ENCODE results near the gene ABCF2.

Gene ABCF2

DNA sequence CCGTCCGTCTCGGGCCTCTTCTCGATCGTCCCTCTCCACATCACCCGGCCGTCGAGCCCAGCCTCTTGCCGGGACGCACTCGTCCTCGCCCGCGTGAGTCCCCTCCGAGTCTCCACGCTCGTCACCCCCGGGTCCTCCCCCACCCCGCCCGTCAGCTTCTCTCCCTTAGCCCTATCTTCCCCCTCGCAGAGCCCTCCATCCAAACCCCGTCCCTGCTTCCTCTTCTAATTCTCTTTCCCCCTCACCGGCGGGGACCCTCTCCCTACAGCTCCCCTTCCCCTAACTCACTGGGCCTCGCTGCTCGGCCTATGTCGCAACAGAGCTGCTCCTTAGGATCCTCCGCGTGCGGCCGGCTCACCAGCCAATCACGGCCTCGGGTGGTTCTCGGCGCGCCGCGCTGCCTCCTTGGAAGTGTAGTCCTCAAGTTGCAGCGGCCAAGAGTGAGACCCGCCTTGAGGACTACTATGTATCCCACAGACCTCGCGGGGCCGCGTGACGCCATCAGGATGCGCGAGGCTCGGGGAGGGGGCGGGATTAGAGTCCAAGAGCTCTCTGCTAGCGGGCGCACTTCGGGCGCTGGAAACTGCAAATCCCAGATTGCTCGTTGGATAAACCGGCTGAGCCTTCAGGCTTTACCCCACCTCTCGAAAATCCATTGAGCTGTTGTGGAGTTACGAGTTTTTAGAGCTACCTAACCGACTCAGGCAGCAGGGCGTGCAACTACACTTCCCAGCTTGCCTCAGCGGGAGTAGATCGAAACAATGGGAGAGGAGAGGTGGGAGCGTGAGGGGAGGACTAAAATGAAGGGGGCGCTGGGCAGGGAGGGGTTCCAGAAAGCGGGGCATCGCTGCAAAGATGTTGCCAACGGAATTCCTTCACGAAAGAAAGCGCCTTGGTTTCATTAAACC is at the start of gene ABCF2:
TSS of gene ABCF2 (minus strand) at position 331 of the 908 bp plus-strand sequence. CDS start 747 bp downstream, outside the sequence.
- peak; percentile 99 for DNase-seq (ENCODE audit: low spot score)

DNA sequence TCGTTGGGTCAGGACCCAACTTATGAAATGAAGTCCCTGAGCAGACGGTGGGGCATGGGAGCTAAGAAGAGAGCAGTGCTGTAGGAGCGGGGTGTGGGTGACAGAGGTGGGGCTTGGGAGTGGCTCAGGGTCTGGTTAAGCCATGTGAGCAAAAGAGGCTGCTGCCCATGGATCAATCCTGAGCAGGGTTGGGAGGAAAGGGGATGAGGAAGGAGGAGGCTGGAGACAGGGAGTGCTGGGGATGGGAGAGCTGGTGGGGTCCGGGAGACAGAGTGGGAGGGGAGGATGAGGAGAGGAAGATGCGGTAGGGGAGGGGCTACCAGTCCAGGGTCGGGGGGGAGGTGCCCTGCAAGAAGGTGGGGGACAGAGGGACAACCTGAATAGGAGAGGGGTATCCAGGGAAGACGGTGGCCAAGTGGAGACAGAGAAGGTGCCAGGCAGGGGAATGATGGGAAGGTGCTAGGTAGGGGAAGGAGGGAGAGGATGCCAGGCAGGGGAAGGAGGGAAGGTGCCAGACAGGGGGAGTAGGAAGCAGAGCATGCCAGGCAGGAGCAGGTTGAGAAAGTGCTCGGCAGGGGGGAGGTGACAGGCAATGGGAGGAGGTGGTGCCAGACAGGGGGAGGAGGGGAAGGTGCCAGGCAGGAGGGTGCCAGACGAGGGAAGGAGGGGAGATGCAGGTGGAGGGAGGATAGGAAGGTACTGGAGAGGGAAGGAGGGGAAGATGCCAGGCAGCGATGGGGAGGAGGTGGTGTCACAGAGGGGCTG is 49.0 kb upstream of the ABCF2 start:
- peak; percentile 18 for DNase-seq (ENCODE audit: low spot score)

DNA sequence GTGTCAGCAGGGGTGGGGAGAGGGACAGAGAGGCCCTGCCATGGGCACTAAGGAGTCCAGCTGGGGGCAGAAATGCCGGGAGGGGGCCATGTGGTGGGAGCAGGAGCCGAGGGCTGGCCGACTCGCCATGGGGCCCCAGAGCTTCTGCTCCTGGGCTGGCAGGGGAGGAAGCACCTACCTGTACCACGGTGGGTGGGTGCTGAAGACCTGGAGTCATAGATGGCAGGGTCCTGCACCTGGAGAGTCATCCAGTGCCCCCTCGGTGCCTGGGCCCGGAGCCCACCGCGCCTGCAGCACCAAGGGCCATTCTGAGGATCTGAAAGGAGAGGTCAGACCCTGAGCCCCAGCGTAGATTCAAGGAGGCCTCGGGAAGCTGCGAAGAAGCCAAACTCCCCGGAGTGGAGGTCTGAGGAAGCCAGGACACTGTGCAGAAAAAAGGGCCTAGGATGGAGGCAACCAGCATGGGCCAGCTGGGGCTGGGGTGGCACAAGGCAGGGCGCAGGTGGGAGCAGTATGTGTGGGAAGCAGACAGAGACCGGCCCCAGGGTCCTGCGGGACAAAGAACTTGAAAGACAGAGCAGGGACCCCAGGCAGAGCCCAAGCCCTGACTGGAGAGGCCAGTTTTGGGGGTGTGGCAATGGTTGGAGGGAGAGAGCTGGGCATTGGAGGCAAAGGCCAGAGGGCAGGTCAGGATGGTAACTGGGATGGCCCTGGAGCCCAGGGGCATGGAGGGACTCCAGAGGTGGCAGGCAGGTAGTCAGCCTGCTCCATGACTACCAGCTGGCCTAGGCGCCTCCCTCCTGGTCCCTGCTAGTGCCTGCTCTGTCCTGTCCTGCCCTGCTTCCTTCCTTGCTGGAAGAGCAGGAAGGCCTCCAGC is 48.2 kb upstream of the ABCF2 start:
- DNase-seq (ENCODE audit: low spot score), result no peak

DNA sequence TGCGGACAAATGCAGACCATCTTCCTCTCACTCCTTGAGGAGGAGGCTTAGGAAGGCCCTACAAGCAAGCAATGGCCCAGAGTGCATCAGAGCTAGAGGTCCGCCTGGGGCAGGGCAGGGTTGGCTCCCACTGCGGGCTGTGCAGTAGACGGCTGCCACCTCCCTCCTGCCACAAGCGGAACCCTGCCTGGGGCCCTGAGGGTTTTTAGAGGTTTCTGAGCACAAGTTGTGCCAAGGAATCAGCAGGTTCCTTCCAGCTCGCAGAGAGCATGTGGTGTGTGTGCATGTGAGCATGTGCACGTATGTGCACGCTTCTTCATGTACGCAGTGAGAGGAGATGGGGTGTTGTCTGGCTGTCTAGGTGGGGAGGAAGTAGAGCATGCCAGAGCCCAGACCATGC is 47.4 kb upstream of the ABCF2 start:
- no peak for DNase-seq (ENCODE audit: low spot score)

DNA sequence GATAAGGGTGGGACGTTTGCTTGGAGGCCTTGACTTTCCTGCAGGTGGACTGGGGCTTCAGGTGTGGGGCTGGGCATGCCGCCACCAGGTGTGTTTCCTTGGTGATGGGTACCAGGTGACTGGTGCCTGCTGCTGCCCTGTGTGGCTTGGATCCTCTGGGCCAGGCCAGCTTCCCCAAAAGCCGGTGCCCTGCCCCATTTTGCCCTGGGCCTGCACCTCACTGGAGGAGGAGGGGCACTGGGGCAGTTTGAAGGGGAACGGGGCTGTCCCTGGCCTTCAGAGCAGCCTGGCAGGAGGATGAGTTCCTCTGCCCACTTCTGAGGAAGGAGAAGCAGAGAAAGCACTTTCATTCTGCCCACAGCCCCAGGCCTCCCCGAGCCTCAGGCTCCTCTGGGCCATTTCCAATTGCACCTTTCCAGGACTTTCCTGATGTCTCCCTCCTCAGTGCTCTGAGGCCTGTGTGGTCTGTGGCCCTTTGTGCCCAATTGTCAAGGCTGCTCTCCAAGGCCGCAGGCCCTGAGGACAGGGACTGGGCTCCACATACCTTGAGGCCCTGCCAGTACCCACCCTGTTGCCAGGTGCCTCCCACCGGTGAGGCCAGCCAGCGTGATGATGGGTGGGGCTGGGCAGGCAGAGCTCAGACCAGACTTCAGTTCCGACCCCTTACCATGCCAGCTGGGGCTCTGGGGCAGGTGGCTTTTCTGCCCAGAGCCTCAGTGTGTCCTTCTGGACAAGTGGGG is 46.8 kb upstream of the ABCF2 start:
- no peak for DNase-seq (ENCODE audit: low spot score)

DNA sequence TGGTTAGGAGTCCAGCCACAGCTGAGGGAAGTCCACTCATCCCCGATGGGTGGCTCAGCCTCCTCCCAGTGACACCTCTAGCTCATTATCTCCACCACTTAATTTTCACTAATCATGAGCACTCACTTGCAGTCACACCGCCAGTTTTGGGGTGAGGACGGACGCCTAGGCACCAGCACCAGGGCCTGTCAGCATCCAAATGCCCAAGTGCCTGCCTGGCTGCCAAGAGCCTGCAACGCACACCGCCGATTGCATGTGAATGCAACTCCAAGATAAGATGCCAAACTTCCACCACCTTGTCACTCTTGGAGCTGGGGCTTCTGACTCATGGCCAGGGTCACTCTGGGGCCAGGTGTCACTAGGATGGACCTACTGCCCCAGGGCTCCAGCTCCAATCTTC is 45.9 kb upstream of the ABCF2 start:
- DNase-seq (ENCODE audit: low spot score), result no peak

DNA sequence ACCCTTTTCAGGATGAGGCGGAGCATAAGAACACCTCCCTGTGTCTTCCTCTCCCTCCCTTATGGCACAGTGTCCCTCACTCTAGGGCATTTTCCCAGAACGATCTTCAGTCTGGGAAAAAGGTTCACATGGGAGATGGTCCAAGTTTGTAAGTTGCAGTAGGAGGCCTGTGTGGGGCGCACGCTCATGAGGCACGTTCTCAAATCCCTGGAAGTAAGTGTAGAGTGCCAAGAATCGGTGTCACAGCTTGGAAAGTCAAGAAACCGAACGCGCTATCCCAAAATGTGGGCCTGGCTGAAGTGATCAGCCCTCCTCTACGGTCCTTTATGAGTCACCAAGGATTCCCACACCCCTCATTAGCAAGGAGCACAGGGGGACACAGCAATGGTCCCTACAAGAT is 45.4 kb upstream of the ABCF2 start:
- no peak for DNase-seq (ENCODE audit: low spot score)

DNA sequence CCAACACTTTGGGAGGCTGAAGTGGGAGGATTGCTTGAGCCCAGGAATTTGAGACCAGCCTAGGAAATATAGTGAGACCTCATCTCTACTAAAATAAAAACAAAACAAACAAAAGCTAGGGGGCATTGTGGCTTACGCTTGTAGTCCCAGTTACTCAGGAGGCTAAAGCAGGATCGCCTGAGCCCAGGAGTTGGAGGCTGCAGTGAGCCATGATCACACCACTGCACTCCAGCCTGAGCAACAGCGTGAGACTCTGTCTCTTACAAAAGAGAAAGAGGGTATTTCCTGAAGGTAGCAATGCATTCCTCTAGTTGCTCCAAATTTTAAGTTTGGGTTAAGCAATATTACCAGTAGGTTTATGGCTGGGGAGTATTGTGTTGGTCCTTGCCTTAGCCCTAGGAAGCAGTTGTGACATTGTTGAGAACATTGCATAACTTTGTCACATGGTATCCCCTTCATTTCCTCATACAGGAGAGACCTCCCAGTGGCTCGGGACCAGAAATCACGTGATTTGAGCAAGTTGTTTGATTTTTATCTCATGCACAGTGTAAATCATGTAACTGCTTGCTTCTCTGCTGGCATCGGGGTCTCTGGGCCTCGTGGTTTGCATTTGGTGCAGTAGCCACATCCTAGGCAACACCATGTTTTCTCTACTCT is 44.8 kb upstream of the ABCF2 start:
- peak; percentile 56 for DNase-seq (ENCODE audit: low spot score)

DNA sequence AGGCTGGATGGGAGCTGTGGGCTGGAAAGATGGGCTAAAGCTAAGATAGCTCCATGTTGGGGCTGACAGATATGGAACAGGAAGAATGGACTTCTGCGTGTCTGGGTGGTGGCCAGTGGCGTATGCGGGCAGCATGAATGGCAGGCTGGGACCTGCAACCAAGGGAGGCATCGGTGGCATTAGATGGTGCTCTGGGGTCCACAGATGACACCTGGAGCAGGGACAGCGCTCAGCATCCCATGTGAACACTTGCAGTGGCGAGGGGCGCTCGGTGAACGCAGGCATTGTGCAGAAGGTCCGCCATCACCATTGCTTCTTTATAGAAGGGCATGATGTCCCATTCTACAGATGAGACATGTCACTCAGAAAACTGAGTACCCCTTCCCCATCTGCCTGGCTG is 42.5 kb upstream of the ABCF2 start:
- no peak for DNase-seq (ENCODE audit: low spot score)

DNA sequence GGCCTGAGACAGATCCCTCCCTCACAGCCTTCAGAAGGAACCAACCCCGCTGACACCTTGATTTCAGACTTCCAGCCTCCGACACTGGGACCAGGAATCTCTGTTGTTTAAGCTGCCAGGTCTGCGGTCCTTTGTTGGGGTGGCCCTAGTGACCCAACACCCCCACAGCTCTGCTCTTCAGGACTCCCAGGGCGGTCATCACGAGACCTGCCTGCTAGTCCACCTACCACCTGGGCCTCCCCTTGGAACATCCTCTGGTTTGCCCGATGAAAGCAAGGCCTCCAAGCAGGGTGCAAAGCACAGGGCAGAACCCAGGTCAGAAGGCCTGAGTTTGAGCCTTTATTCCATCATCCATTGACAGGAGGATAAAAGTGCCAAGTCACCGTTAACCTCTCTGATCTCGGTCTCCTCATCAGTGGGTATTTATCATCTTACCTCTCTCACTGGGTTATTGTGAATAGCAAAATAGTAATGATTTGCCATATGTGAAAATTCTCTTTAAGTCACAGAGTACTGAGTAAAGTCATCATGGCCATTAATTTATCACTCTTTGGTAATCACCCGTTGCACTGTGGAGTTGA is 38.4 kb upstream of the ABCF2 start:
- DNase-seq (ENCODE audit: low spot score), result no peak

DNA sequence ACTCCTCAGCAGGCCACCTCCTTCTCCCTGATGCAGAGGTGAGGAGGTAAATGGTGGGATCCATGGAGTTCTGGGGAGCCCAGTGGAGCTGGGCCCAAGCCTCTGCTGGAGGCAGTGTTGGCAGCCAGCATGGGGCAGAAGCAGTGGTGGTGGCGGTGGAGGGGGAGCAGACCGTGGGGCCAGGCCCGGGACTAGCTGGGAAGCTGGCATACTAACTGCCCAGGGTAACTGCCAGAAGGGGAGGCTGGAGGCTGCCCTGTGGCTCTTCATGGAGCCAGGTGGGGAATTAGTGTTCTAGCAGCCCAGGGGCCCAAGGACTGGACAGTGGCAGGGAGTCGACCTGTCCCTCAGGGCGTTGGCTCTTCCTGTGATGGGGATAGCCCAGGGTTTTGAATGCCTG is 37.6 kb upstream of the ABCF2 start:
- no peak for DNase-seq (ENCODE audit: low spot score)

DNA sequence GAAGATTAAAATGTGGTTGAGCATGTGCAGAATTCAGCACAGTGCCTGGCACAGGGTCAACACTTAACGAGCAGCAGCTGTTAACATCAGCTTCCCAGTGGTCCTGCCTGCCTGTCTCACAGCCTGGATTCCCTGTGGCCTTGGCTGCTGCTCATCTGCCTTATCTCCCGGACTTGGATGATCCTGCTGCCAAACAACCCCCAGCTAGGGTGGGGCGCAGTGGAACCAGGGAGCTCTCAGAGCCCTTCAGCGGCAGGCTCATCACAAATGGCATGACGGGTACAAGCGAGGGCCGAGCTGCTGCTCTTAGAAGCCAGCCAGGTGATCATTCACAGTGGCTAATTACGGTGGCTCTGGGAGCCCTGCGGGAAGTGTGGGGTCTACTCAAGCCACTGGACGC is 34.5 kb upstream of the ABCF2 start:
- no peak for DNase-seq (ENCODE audit: low spot score)

DNA sequence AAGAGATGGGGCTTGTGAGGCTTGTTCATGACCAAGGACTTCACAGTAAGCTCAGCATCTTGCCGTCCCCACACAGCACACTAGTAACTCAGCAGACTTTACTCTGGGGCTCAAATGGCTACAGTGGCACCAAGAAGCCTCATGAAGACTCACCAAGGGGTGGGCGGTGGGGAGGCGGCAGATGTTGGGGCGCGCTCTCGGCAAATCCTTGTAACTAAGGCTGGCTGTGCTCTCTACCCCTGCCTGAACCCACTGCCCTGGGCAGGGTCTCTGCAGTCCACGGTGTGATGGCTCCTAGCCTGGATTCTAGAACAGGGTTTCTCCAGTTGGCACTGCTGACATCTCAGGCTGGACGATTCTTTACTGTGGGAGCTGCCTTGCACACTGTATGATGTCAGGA is 33.9 kb upstream of the ABCF2 start:
- DNase-seq (ENCODE audit: low spot score), result no peak

DNA sequence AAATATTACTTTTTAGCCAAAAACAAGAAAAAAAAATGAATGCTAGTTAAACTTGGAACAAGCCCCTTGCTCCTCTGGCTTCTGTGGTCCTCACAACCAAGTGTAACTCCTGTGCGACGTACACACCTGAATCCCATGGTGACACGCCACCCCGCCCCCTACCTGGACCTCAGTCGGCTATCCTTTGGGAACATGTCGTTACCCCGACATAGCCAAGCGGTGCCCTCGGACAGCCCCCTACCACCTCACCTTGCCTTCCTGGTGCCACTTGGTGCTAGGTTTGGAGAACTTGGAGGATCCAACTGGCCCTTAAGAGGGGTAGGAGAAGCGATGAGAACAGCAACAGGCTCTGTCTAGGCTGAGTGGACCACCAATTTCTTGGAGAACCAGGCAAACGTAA is 33.5 kb upstream of the ABCF2 start:
- DNase-seq (ENCODE audit: low spot score), result no peak

DNA sequence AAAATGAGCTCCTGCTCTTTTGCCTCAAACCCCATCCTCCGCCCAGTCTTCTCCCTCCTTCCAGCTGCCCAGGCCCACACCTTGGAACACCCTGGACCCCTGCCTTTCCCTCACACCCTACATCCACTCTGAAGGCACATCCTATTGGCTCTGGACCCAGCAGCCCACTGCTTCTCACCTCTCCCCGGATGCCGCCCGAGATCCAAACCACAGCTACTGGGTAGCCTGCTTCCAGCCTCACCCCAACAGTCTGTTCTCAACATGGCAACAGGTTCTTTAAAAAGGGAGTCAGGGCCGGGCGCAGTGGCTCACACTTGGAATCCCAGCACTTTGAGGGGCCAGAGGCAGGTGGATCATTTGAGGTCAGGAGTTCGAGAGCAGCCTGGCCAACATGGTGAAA is 31.0 kb upstream of the ABCF2 start:
- DNase-seq (ENCODE audit: low spot score), result no peak

DNA sequence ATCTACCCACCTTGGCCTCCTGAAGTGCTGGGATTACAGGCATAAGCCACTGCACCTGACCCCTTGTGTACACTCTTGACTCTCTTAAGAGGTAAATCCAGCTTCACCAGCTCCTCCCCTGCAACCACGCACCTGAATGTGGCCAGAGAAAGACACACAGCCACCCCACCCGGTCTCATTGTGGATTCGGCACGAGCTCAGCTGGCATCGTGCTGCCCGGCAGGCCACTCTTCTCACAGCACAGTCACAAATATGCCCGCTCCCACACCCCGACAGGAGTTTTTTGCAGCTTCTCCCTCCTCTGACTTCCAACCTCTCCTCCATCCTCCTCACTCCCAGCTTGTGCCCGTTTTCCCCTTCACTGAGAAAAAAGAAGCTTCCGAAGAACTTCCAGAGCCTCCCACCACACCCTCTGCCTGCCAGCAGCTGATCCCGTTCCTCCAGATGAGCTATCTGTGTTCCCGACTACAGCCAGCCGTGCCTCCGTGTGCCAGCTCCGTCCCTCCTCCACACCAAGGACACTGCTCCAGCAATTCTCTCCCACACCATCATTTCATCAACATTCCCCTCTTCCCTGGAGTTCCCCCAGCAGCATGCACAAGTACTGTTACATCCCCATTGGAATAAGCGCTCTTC is 29.5 kb upstream of the ABCF2 start:
- no peak for DNase-seq (ENCODE audit: low spot score)

DNA sequence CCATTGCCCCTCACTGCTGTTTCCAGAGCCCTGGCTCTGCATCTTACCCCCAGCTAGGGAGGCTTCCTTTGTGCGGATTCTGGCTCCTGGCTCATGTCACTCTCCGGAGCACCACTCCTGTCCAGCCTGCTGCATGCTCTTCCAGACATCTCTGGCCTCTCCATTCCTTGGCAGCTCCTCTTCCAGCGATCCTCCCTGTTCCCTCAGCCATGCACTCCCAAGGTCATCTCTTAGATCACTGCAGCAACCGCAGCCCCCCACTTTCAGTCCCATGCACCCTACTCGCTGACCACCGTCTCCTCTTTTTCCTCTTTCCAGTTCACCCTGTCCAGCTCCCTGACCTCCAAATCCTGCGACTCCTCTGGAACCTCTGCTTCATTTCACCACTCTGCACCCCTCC is 28.4 kb upstream of the ABCF2 start:
- no peak for DNase-seq (ENCODE audit: low spot score)

DNA sequence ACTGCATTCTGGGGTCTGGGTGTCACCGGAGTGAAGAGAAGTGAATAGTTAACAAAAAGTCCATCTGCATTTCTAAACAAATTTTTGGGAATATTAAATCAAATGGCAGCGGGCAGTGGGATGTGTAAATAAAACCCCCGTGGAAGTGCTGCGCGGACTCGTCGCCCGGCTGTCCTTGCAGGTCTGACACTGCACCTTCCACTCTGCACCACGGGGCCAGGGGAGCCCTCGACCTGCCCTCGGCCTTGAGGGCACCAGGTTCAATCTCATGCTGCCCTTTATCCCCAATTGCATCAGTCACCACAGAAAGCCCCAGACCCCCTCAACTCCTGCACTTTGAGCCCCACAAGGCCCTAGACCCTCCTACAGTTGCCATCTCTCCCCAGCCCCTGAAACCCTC is 27.8 kb upstream of the ABCF2 start:
- DNase-seq (ENCODE audit: low spot score), result no peak

DNA sequence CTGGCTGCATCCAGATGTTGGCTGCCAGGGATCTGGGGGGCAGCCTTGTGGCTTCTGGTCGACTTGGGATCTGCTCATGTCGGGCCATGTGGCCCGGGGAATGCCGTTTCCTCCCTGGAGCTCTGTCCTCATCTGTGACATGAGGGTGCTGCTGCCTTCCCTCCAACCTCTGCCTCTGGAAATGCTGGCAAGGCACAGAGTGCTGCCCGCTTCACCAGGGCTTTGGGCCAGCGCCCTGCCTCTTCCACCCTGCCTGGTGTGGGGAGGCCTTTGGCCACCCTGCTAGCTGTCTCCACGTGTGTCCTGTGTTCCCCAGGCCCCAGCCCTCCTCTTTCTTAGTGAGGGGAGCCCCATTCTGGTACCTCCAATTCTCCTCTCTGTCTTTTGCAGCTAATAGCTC is 27.3 kb upstream of the ABCF2 start:
- DNase-seq (ENCODE audit: low spot score), result no peak

Measured in Ammon's horn (tissue), 1 donor.